ENCODE data around the gene AKAP12.

Gene AKAP12

DNA sequence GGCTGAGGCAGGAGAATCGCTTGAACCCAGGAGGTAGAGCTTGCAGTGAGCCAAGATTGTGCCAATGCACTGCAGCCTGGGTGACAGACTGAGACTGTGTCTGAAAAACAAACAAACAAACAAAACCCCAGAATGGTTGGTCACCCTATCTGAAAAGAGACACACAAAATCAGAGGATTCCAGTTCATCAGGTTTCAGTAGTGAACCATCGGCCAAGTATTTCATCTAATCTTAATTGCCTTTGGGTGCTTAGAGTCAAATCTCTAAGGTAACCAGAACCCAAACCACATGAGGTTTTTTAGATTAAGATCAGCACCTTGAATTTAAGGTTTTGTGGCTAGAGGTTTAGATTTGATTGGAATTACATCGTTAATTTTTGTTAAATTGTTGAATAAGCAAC lies 159.9 kb downstream of the AKAP12 start:
- Histone ChIP-seq H3K36me3 (peaks cover 38% of the 10 kb centered on the region), H3K9me3 (no peaks in the 10 kb centered on the region), H3K4me1 (no peaks in the 10 kb centered on the region), H3K4me3 (ENCODE audit: low read depth, low read length) (no peak overlapping the region), H3K27me3 (no peaks in the 10 kb centered on the region)
- TF ChIP-seq, protein P1, sequence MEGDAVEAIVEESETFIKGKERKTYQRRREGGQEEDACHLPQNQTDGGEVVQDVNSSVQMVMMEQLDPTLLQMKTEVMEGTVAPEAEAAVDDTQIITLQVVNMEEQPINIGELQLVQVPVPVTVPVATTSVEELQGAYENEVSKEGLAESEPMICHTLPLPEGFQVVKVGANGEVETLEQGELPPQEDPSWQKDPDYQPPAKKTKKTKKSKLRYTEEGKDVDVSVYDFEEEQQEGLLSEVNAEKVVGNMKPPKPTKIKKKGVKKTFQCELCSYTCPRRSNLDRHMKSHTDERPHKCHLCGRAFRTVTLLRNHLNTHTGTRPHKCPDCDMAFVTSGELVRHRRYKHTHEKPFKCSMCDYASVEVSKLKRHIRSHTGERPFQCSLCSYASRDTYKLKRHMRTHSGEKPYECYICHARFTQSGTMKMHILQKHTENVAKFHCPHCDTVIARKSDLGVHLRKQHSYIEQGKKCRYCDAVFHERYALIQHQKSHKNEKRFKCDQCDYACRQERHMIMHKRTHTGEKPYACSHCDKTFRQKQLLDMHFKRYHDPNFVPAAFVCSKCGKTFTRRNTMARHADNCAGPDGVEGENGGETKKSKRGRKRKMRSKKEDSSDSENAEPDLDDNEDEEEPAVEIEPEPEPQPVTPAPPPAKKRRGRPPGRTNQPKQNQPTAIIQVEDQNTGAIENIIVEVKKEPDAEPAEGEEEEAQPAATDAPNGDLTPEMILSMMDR (IDR thresholded peaks at IDR 0.05; ENCODE audit: low read depth, low read length) = no peak
- no peak for DNase-seq

- H3K4me1 ChIP-seq = no peaks in the 10 kb centered on the region
- no peak overlapping the region for H3K4me3 ChIP-seq (ENCODE audit: low read depth, low read length)
- DNase-seq = no peak
- TF ChIP-seq, protein P1 (IDR thresholded peaks at IDR 0.05; ENCODE audit: low read depth, low read length) = no peak
- peaks cover 44% of the 10 kb centered on the region for H3K36me3 ChIP-seq
- no peaks in the 10 kb centered on the region for H3K9me3 ChIP-seq
- no peaks in the 10 kb centered on the region for H3K27me3 ChIP-seq
Measured at GRCh38 chr6:151400473-151400872, 160.7 kb downstream of the AKAP12 start.

DNA sequence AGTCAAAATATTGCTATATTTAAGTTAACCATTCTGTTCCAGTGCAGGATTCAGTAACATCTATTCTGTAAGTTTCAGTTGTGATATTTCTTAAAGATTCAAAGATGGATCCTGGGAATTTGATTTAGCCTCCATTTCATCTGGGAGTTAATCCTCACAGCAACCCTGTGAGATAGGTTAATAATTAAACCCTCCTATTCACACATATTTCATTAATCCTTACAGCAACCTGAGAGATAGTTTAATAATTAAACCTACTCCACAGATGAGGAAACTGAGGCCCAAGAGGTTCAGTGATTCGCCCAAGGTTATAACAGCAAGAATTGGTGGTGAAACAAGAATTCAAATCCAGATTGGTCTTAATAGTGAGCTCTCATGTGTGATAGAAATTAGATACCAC lies 162.5 kb downstream of the AKAP12 start:
- Histone ChIP-seq H3K4me1 (no peaks in the 10 kb centered on the region), H3K4me3 (ENCODE audit: low read depth, low read length) (no peak overlapping the region), H3K36me3 (peaks cover 51% of the 10 kb centered on the region), H3K9me3 (no peaks in the 10 kb centered on the region), H3K27me3 (no peaks in the 10 kb centered on the region)
- TF ChIP-seq, protein P1 (IDR thresholded peaks at IDR 0.05; ENCODE audit: low read depth, low read length) = no peak
- no peak for DNase-seq

DNA sequence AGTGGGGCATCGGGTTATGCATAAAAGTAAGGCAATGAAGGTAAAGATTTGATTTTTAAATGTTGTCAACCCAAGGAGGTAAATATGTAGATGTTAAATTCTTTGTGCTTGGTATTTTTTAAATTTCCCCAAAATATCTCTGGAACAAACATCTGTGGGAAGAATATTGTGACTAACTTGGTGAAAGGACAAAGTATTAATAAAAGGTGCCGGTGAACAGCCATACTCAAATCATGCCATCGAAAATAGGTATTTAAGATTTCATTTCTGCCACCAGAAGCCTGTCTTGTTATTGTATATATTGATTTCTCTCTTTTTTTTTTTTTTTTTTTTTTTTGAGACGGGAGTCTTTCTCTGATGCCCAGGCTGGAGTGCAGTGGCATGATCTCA lies 164.1 kb downstream of the AKAP12 start:
- no peak overlapping the region for H3K4me3 ChIP-seq (ENCODE audit: low read depth, low read length)
- H3K9me3 ChIP-seq = no peaks in the 10 kb centered on the region
- no peaks in the 10 kb centered on the region for H3K27me3 ChIP-seq
- H3K36me3 ChIP-seq = peaks cover 40% of the 10 kb centered on the region
- no peaks in the 10 kb centered on the region for H3K4me1 ChIP-seq
- DNase-seq = no peak
- TF ChIP-seq, protein P1 (IDR thresholded peaks at IDR 0.05; ENCODE audit: low read depth, low read length) = no peak

Data from BE2C (cell line).